Measurements from ENCODE around the gene DGUOK. TPM values are rescaled to one million over a fixed set of nuclear protein-coding genes. Genes with fewer than 3 reads are reported as not detected.
A peak's percentile ranks its signal among the peaks of the same experiment; 100 is the strongest.

Gene DGUOK
- total RNA-seq, 1 experiment from 2014 or later, result 78.5 TPM

GRCh38 chr2:73925033-73925704 lies 1.5 kb upstream of the DGUOK start:
- Histone ChIP-seq H3K36me3 (ENCODE audit: control insufficient read depth, insufficient read depth, low read length) (no peaks in the 10 kb centered on the region; the same call in 1 of the 2 replicates), H3K9me3 (ENCODE audit: control insufficient read depth, insufficient read depth, low read depth, low read length) (no peaks in the 10 kb centered on the region), H3K4me3 (ENCODE audit: low read depth in 2 of 2, low read length in 2 of 2) (no peak overlapping the region), H3K27me3 (ENCODE audit: control insufficient read depth, insufficient read depth, low read length) (no peaks in the 10 kb centered on the region), H3K27ac (ENCODE audit: low read length) (peak overlapping the region; percentile 50), H3K4me1 (ENCODE audit: control insufficient read depth, insufficient read depth, low read length) (peaks cover 16% of the 10 kb centered on the region)
- ATAC-seq (no peak), DNase-seq (ENCODE audit: low read depth, low spot score) (no peak)
- ChIA-PET POLR2A (interaction anchor here (0.7 kb wide), 1 partner anchor 225 kb away, joined by 3 read pairs; no protein-coding TSS in a partner anchor), CTCF (no interaction called here)
- in situ Hi-C loops (cut with HindIII; ENCODE audit: low pct_unique_long_range_greater_than_20kb, low sequenced_read_pairs) (no loop called here), intact Hi-C loops (cut with micrococcal nuclease; ENCODE audit: unreplicated experiment) (no loop called here)
- BruUV-seq (replicated peaks), result no TSS peak
- TF ChIP-seq SIN3A (IDR thresholded peaks at IDR 0.05; ENCODE audit: borderline replicate concordance, insufficient read depth, low read depth, low read length) (no peak), POLR2AphosphoS5 (IDR thresholded peaks at IDR 0.05; ENCODE audit: low read depth, low read length) (no peak), CTCF (IDR thresholded peaks at IDR 0.05) (no peak), REST (IDR thresholded peaks at IDR 0.05; ENCODE audit: insufficient read depth in 1 of 2, low read depth in 2 of 2, low read length in 1 of 2) (no peak), TCF7L2 (IDR thresholded peaks at IDR 0.05; ENCODE audit: low read depth, low read length) (no peak)

- no peaks in the 10 kb centered on the region for H3K27me3 ChIP-seq (ENCODE audit: control insufficient read depth, insufficient read depth, low read length)
- H3K27ac ChIP-seq (ENCODE audit: low read length), result peak overlapping the region; percentile 97
- ChIA-PET CTCF (no interaction called here), POLR2A (no interaction called here)
- TF ChIP-seq POLR2AphosphoS5 (IDR thresholded peaks at IDR 0.05; ENCODE audit: low read depth, low read length), result no peak
- in situ Hi-C loops (cut with HindIII; ENCODE audit: low pct_unique_long_range_greater_than_20kb, low sequenced_read_pairs) (no loop called here), intact Hi-C loops (cut with micrococcal nuclease; ENCODE audit: unreplicated experiment) (no loop called here)
- no peak for ATAC-seq
- no peak for DNase-seq (ENCODE audit: low read depth, low spot score)
- H3K4me1 ChIP-seq (ENCODE audit: control insufficient read depth, insufficient read depth, low read length), result peaks cover 16% of the 10 kb centered on the region
- H3K9me3 ChIP-seq (ENCODE audit: control insufficient read depth, insufficient read depth, low read depth, low read length), result no peaks in the 10 kb centered on the region
- no peaks in the 10 kb centered on the region; the same call in 1 of the 2 replicates for H3K36me3 ChIP-seq (ENCODE audit: control insufficient read depth, insufficient read depth, low read length)
- H3K4me3 ChIP-seq (ENCODE audit: low read depth in 2 of 2, low read length in 2 of 2), result peak overlapping the region; percentile 89
- BruUV-seq (replicated peaks), result no TSS peak
Measured at GRCh38 chr2:73925853-73926492, 707 bp upstream of the DGUOK start.

- TF ChIP-seq TCF7L2 (IDR thresholded peaks at IDR 0.05; ENCODE audit: low read depth, low read length), result no peak
- no peak for TF ChIP-seq POLR2AphosphoS5 (IDR thresholded peaks at IDR 0.05; ENCODE audit: low read depth, low read length)
- TF ChIP-seq SIN3A (IDR thresholded peaks at IDR 0.05; ENCODE audit: borderline replicate concordance, insufficient read depth, low read depth, low read length), result no peak
- TF ChIP-seq REST (IDR thresholded peaks at IDR 0.05; ENCODE audit: insufficient read depth in 1 of 2, low read depth in 2 of 2, low read length in 1 of 2), result no peak
- no peak for TF ChIP-seq CTCF (IDR thresholded peaks at IDR 0.05)
- Histone ChIP-seq H3K36me3 (ENCODE audit: control insufficient read depth, insufficient read depth, low read length) (no peaks in the 10 kb centered on the region; the same call in 1 of the 2 replicates), H3K27ac (ENCODE audit: low read length) (peak overlapping the region; percentile 97), H3K9me3 (ENCODE audit: control insufficient read depth, insufficient read depth, low read depth, low read length) (no peaks in the 10 kb centered on the region), H3K4me3 (ENCODE audit: low read depth in 2 of 2, low read length in 2 of 2) (peak overlapping the region; percentile 89), H3K4me1 (ENCODE audit: control insufficient read depth, insufficient read depth, low read length) (peaks cover 16% of the 10 kb centered on the region), H3K27me3 (ENCODE audit: control insufficient read depth, insufficient read depth, low read length) (no peaks in the 10 kb centered on the region)
- ATAC-seq (no peak), DNase-seq (ENCODE audit: low read depth, low spot score) (no peak)
- CTCF ChIA-PET, result no interaction called here
- POLR2A ChIA-PET, result interaction anchor here (0.6 to 0.7 kb wide), 2 partner anchors 92 to 107 kb away, joined by 4 to 5 read pairs; no protein-coding TSS in a partner anchor
- BruUV-seq (replicated peaks), result TSS peak; percentile 87
- in situ Hi-C loops (cut with HindIII; ENCODE audit: low pct_unique_long_range_greater_than_20kb, low sequenced_read_pairs) (no loop called here), intact Hi-C loops (cut with micrococcal nuclease; ENCODE audit: unreplicated experiment) (no loop called here)
Measured at GRCh38 chr2:73927344-73927743, 664 bp downstream of the DGUOK start.
